ENCODE measurements around the gene CCKAR. TPM values are rescaled to one million over a fixed set of nuclear protein-coding genes. Genes with fewer than 3 reads are reported as not detected.
A peak's percentile ranks its signal among the peaks of the same experiment; 100 is the strongest.

CCKAR gene
- total RNA-seq, 2 donors from 2014 or later, result 1.0 TPM; not detected in 1

- Histone ChIP-seq H3K27me3 (no peaks in the 10 kb centered on the region), H3K27ac (peak overlapping the region in 1 of 4 donors; percentile 42), H3K36me3 (replicated peaks in 1 of 2; ENCODE audit: insufficient read depth in 1 of 2, low read depth in 2 of 2) (no peaks in the 10 kb centered on the region), H3K9me3 (no peaks in the 10 kb centered on the region), H3K4me3 (no peak overlapping the region), H3K4me1 (peaks cover 20% of the 10 kb centered on the region)
- WGBS, 2 donors, result 77 to 81% methylated on average over 5 of the region's 5 CpGs
- TF ChIP-seq, protein P1, sequence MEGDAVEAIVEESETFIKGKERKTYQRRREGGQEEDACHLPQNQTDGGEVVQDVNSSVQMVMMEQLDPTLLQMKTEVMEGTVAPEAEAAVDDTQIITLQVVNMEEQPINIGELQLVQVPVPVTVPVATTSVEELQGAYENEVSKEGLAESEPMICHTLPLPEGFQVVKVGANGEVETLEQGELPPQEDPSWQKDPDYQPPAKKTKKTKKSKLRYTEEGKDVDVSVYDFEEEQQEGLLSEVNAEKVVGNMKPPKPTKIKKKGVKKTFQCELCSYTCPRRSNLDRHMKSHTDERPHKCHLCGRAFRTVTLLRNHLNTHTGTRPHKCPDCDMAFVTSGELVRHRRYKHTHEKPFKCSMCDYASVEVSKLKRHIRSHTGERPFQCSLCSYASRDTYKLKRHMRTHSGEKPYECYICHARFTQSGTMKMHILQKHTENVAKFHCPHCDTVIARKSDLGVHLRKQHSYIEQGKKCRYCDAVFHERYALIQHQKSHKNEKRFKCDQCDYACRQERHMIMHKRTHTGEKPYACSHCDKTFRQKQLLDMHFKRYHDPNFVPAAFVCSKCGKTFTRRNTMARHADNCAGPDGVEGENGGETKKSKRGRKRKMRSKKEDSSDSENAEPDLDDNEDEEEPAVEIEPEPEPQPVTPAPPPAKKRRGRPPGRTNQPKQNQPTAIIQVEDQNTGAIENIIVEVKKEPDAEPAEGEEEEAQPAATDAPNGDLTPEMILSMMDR (IDR thresholded peaks at IDR 0.05), result no peak
- no peak for TF ChIP-seq POLR2A (IDR thresholded peaks at IDR 0.05)
- ATAC-seq (no peak), DNase-seq (no peak)
- intact Hi-C loops (cut with DNase I), result no loop called here
These were observed 39.9 kb downstream of the CCKAR start for GRCh38 chr4:26450418-26450817.

GRCh38 chr4:26447378-26447777 lies 42.9 kb downstream of the CCKAR start:
- H3K36me3 ChIP-seq (replicated peaks in 1 of 2; ENCODE audit: insufficient read depth in 1 of 2, low read depth in 2 of 2), result no peaks in the 10 kb centered on the region
- no peaks in the 10 kb centered on the region for H3K9me3 ChIP-seq
- intact Hi-C loops (cut with DNase I), result no loop called here
- TF ChIP-seq, protein P1 (IDR thresholded peaks at IDR 0.05), result no peak
- TF ChIP-seq POLR2A (IDR thresholded peaks at IDR 0.05), result no peak
- no peak for DNase-seq
- 68 to 86% methylated on average over 8 of the region's 8 CpGs for WGBS, 2 donors
- no peaks in the 10 kb centered on the region for H3K27me3 ChIP-seq
- H3K4me1 ChIP-seq, result peaks cover 10% of the 10 kb centered on the region
- H3K27ac ChIP-seq, result no peak overlapping the region
- ATAC-seq, result no peak
- H3K4me3 ChIP-seq, result no peak overlapping the region

DNA sequence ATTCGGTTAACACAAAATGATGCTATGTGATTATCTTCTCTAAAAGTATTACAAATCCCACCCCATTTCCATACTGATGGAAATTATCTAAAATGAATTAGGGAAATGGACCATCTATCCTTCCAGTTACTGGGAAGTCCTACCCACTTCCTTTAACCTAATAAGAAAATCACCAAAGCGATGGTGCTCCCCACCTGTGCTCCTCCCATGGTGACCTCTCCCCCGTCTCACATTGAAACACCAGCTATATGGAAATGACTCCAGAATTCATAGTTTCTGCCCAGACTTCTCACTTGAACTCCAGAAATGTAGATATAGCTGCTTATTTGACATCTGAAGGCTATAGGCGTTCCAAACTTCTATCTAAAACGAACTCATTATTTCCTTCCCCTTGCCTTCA lies 48.5 kb downstream of the CCKAR start:
- WGBS, 2 donors, result 87 to 89% methylated on average over 5 of the region's 5 CpGs
- H3K4me3 ChIP-seq, result no peak overlapping the region
- no peaks in the 10 kb centered on the region for H3K9me3 ChIP-seq
- TF ChIP-seq, protein P1 (IDR thresholded peaks at IDR 0.05), result no peak
- no peak for TF ChIP-seq POLR2A (IDR thresholded peaks at IDR 0.05)
- H3K4me1 ChIP-seq, result no peaks in the 10 kb centered on the region
- intact Hi-C loops (cut with DNase I), result no loop called here
- H3K27me3 ChIP-seq, result no peaks in the 10 kb centered on the region
- ATAC-seq, result no peak
- H3K36me3 ChIP-seq (replicated peaks in 1 of 2; ENCODE audit: insufficient read depth in 1 of 2, low read depth in 2 of 2), result no peaks in the 10 kb centered on the region
- no peak for DNase-seq
- H3K27ac ChIP-seq, result no peak overlapping the region

GRCh38 chr4:26441102-26441501 lies 49.2 kb downstream of the CCKAR start:
- DNase-seq, result peak in 1 of 4 donors; percentile 53
- intact Hi-C loops (cut with DNase I), result no loop called here
- WGBS, 2 donors, result 46 to 55% methylated on average over 7 of the region's 7 CpGs
- peak; percentile 42 for ATAC-seq
- Histone ChIP-seq H3K4me1 (no peaks in the 10 kb centered on the region), H3K36me3 (replicated peaks in 1 of 2; ENCODE audit: insufficient read depth in 1 of 2, low read depth in 2 of 2) (no peaks in the 10 kb centered on the region), H3K27ac (no peak overlapping the region), H3K9me3 (no peaks in the 10 kb centered on the region), H3K4me3 (no peak overlapping the region), H3K27me3 (no peaks in the 10 kb centered on the region)
- no peak for TF ChIP-seq POLR2A (IDR thresholded peaks at IDR 0.05)
- TF ChIP-seq, protein P1 (IDR thresholded peaks at IDR 0.05), result no peak

DNA sequence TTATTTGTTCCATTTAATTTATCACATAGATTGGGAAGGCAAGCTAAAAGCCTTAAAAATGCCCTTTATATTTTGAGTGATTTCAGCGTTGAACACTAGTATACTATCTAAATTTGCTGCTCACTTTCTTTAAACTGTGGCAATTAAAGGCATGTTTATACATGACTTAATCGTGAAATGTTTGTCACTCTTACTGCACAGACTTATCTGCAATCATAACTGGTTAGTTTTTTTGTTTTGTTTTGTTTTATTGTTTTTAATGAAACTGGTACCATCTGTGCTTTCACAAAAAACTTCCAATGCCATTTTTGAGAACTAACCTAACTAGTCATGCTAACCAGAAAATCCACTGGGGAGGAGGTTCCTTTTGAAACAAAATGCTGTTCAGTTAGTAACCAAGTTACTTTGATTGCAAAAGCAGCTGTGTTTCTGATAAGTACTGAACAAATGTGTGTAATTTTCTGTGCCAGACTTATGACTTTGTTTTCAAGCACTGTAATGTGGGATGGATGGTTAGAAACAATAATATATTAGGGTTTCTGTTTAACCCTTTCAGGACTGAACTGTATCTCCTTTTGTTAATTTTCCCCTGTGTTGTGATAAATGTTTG lies 56.1 kb downstream of the CCKAR start:
- Histone ChIP-seq H3K27ac (peak overlapping the region in 3 of 4 donors; percentile 6 to 46 (median 8)), H3K9me3 (no peaks in the 10 kb centered on the region), H3K4me3 (no peak overlapping the region), H3K4me1 (peaks cover 30% of the 10 kb centered on the region), H3K27me3 (no peaks in the 10 kb centered on the region), H3K36me3 (replicated peaks in 1 of 2; ENCODE audit: insufficient read depth in 1 of 2, low read depth in 2 of 2) (no peaks in the 10 kb centered on the region)
- peak; percentile 30 for ATAC-seq
- intact Hi-C loops (cut with DNase I), result no loop called here
- no peak for DNase-seq
- TF ChIP-seq, protein P1 (IDR thresholded peaks at IDR 0.05), result no peak
- TF ChIP-seq POLR2A (IDR thresholded peaks at IDR 0.05), result no peak
- 18 to 23% methylated on average over 2 of the region's 2 CpGs for WGBS, 2 donors

Data from body of pancreas (tissue), 4 donors.